Measurements from ENCODE around the gene SGCA.

Gene SGCA

DNA sequence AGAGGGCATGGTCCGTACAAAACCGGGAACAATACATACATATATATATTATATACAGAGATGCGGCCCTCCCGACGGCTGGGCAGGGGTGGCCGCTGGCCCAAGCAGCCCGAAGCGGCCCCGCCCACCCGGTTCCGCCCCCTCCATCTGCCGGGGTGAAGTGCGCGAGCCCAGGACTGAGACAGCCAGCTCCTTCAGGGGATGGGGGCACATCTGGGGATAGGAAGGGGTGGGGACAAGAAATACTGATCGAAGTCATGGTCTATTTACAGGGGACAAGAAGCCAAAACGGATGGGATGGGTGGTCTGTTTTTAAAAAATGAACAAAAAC, 32.1 kb upstream of the SGCA start:
- DNase-seq (ENCODE audit: low read depth, low spot score): no peak
- H3K4me3 ChIP-seq (ENCODE audit: low read depth, low read length): no peak overlapping the region
- TF ChIP-seq, protein P1, sequence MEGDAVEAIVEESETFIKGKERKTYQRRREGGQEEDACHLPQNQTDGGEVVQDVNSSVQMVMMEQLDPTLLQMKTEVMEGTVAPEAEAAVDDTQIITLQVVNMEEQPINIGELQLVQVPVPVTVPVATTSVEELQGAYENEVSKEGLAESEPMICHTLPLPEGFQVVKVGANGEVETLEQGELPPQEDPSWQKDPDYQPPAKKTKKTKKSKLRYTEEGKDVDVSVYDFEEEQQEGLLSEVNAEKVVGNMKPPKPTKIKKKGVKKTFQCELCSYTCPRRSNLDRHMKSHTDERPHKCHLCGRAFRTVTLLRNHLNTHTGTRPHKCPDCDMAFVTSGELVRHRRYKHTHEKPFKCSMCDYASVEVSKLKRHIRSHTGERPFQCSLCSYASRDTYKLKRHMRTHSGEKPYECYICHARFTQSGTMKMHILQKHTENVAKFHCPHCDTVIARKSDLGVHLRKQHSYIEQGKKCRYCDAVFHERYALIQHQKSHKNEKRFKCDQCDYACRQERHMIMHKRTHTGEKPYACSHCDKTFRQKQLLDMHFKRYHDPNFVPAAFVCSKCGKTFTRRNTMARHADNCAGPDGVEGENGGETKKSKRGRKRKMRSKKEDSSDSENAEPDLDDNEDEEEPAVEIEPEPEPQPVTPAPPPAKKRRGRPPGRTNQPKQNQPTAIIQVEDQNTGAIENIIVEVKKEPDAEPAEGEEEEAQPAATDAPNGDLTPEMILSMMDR (IDR thresholded peaks at IDR 0.05; ENCODE audit: insufficient read depth, low read length, missing control alignments): no peak
- POLR2A ChIA-PET: no interaction called here
- CTCF ChIA-PET: interaction anchor here (0.9 to 10.1 kb wide), 5 partner anchors 9 to 160 kb away, joined by 3 to 147 read pairs (median 12); no protein-coding TSS in a partner anchor

- H3K4me3 ChIP-seq (ENCODE audit: low read depth, low read length): no peak overlapping the region
- TF ChIP-seq, protein P1 (IDR thresholded peaks at IDR 0.05; ENCODE audit: insufficient read depth, low read length, missing control alignments): peak; percentile 4
- ChIA-PET POLR2A (interaction anchor here (0.6 kb wide), 1 partner anchor 41 kb away, joined by 3 read pairs; no protein-coding TSS in a partner anchor), CTCF (interaction anchor here (0.8 to 10.1 kb wide), 6 partner anchors 8 to 159 kb away, joined by 3 to 147 read pairs (median 45); partner anchors contain the start of gene PPP1R9B)
- no peak for DNase-seq (ENCODE audit: low read depth, low spot score)
Observed at GRCh38 chr17:50134206-50135110, 31.3 kb upstream of the SGCA start.

- TF ChIP-seq, protein P1 (IDR thresholded peaks at IDR 0.05; ENCODE audit: insufficient read depth, low read length, missing control alignments): no peak
- no peak overlapping the region for H3K4me3 ChIP-seq (ENCODE audit: low read depth, low read length)
- ChIA-PET CTCF (interaction anchor here (0.8 to 10.1 kb wide), 10 partner anchors 9 to 173 kb away, joined by 3 to 147 read pairs (median 10); partner anchors contain the start of genes PDK2 and PPP1R9B), POLR2A (interaction anchor here (0.6 to 1.1 kb wide), 2 partner anchors 12 to 40 kb away, joined by 3 to 4 read pairs; no protein-coding TSS in a partner anchor)
- no peak for DNase-seq (ENCODE audit: low read depth, low spot score)
Observed at GRCh38 chr17:50135316-50136095, 30.3 kb upstream of the SGCA start.

DNA sequence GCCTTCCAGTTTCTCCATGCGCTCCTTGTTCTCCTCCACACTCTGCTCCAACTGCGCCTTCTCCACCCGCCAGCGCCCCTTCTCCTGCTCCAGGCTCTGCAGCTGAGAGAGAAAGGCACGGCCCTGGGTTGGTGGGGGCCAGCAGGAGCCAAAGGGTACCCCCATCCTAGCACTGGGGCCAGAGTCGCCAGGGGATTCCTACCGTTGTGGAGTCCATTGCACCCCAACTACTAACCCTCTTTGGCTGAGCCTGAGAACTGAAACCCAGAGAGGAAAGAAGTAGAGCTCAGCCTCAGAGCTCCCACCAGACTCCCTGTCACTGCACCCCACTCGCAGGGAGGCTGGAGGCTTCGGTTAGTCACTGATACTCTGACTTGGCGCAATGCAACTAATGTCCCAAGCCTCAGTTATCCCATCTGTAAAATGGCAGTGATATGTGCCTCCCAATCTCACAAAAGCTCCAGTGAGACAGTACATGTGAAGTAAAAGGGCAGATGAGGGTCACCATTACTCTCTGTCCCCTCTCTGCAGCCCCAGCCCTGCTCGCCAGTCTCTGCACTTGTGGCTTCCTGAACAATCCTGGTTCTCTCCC, 29.6 kb upstream of the SGCA start:
- CTCF ChIA-PET: interaction anchor here (1.0 to 10.1 kb wide), 10 partner anchors 8 to 173 kb away, joined by 3 to 147 read pairs (median 10); partner anchors contain the start of genes COL1A1, PDK2 and PPP1R9B
- TF ChIP-seq, protein P1 (IDR thresholded peaks at IDR 0.05; ENCODE audit: insufficient read depth, low read length, missing control alignments): no peak
- no peak overlapping the region for H3K4me3 ChIP-seq (ENCODE audit: low read depth, low read length)
- POLR2A ChIA-PET: interaction anchor here (0.7 to 1.1 kb wide), 4 partner anchors 9 to 16 kb away, joined by 3 to 4 read pairs (median 4); no protein-coding TSS in a partner anchor
- no peak for DNase-seq (ENCODE audit: low read depth, low spot score)

DNA sequence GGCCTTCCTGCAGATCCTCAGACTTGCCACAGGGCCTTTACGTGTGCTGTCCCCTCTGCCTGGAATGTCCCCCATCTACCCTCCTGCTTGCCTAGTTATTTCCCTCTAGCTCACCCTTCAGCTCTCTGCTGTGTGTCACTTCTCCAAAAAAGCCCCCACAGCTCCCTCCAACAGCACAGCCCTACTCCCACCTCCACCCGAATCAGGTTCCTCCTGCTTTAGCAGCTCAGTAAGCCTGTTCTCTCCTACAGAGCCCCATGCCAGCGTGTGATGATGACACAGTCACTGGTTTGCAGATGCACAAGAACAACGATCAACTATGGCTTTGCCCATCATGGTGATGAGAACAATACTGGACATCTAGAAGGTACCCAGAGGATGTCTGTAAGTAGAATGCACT, 28.8 kb upstream of the SGCA start:
- DNase-seq (ENCODE audit: low read depth, low spot score): no peak
- no peak overlapping the region for H3K4me3 ChIP-seq (ENCODE audit: low read depth, low read length)
- TF ChIP-seq, protein P1 (IDR thresholded peaks at IDR 0.05; ENCODE audit: insufficient read depth, low read length, missing control alignments): no peak
- CTCF ChIA-PET: interaction anchor here (1.0 to 10.1 kb wide), 9 partner anchors 9 to 172 kb away, joined by 3 to 147 read pairs (median 14); partner anchors contain the start of genes COL1A1, PDK2 and PPP1R9B
- POLR2A ChIA-PET: interaction anchor here (0.7 to 1.0 kb wide), 3 partner anchors 8 to 15 kb away, joined by 3 to 4 read pairs (median 4); no protein-coding TSS in a partner anchor

Measured in AG04449 (cell line).